ENCODE data around the gene SGCD. TPM values are rescaled to one million over a fixed set of nuclear protein-coding genes. Genes with fewer than 3 reads are reported as not detected.

The SGCD gene
- polyA plus RNA-seq, 1 donor (not counting 4 experiments of a cell fraction or from before 2014, with no cell fraction given), result not detected

GRCh38 chr5:156466871-156467270, 139.9 kb downstream of the SGCD start:
- no peak for FAIRE-seq
- no peak overlapping the region for H2AFZ ChIP-seq (ENCODE audit: control insufficient read depth, low read length)
- H3K9me3 ChIP-seq (ENCODE audit: control insufficient read depth, low read depth, low read length), result no peaks in the 10 kb centered on the region
- no peaks in the 10 kb centered on the region for H4K20me1 ChIP-seq (ENCODE audit: control insufficient read depth, extremely low read depth, insufficient read depth, low read length)
- H3K4me3 ChIP-seq (ENCODE audit: control insufficient read depth in 2 of 3, extremely low read depth in 1 of 3, insufficient read depth in 2 of 3, low read depth in 1 of 3, low read length in 3 of 3), result no peak overlapping the region
- DNase-seq (ENCODE audit: low read depth, low spot score), result no peak
- TF ChIP-seq EZH2 (IDR thresholded peaks at IDR 0.05; ENCODE audit: low read length), result no peak
- TF ChIP-seq, protein P1, sequence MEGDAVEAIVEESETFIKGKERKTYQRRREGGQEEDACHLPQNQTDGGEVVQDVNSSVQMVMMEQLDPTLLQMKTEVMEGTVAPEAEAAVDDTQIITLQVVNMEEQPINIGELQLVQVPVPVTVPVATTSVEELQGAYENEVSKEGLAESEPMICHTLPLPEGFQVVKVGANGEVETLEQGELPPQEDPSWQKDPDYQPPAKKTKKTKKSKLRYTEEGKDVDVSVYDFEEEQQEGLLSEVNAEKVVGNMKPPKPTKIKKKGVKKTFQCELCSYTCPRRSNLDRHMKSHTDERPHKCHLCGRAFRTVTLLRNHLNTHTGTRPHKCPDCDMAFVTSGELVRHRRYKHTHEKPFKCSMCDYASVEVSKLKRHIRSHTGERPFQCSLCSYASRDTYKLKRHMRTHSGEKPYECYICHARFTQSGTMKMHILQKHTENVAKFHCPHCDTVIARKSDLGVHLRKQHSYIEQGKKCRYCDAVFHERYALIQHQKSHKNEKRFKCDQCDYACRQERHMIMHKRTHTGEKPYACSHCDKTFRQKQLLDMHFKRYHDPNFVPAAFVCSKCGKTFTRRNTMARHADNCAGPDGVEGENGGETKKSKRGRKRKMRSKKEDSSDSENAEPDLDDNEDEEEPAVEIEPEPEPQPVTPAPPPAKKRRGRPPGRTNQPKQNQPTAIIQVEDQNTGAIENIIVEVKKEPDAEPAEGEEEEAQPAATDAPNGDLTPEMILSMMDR (optimal IDR thresholded peaks at IDR 0.05 in 1 of 3, IDR thresholded peaks at IDR 0.05 in 1 of 3, conservative IDR thresholded peaks at IDR 0.05 in 1 of 3; ENCODE audit: extremely low read depth in 1 of 3, insufficient read depth in 2 of 3, low read length in 3 of 3), result no peak
- no peak overlapping the region for H3K9ac ChIP-seq (ENCODE audit: control insufficient read depth, extremely low read depth, insufficient read depth, low read length)
- dilution Hi-C loops (cut with MboI; ENCODE audit: extremely low pct_ligation_motif_present, low sequenced_read_pairs), result no loop called here
- no peaks in the 10 kb centered on the region for H3K36me3 ChIP-seq (ENCODE audit: control insufficient read depth in 2 of 2, extremely low read depth in 1 of 2, insufficient read depth in 2 of 2, low read length in 2 of 2)
- no peaks in the 10 kb centered on the region for H3K4me1 ChIP-seq (ENCODE audit: control insufficient read depth, extremely low read depth, insufficient read depth, low read length)
- H3K9me1 ChIP-seq (ENCODE audit: control insufficient read depth, extremely low read depth, insufficient read depth, low read length), result no peaks in the 10 kb centered on the region
- no peaks in the 10 kb centered on the region for H3K27me3 ChIP-seq (ENCODE audit: control insufficient read depth, extremely low read depth, insufficient read depth, low read length)
- no peak overlapping the region for H3K27ac ChIP-seq (ENCODE audit: control insufficient read depth, insufficient read depth, low read length)
- H3K79me2 ChIP-seq (ENCODE audit: control insufficient read depth, insufficient read depth, low read length), result no peaks in the 10 kb centered on the region
- H3K4me2 ChIP-seq (ENCODE audit: control insufficient read depth, extremely low read depth, insufficient read depth, low read depth, low read length), result no peak overlapping the region

GRCh38 chr5:156469636-156470035, 142.7 kb downstream of the SGCD start:
- no peak overlapping the region for H3K4me3 ChIP-seq (ENCODE audit: control insufficient read depth in 2 of 3, extremely low read depth in 1 of 3, insufficient read depth in 2 of 3, low read depth in 1 of 3, low read length in 3 of 3)
- H3K9ac ChIP-seq (ENCODE audit: control insufficient read depth, extremely low read depth, insufficient read depth, low read length), result no peak overlapping the region
- H3K4me1 ChIP-seq (ENCODE audit: control insufficient read depth, extremely low read depth, insufficient read depth, low read length), result no peaks in the 10 kb centered on the region
- H3K9me1 ChIP-seq (ENCODE audit: control insufficient read depth, extremely low read depth, insufficient read depth, low read length), result no peaks in the 10 kb centered on the region
- H3K27ac ChIP-seq (ENCODE audit: control insufficient read depth, insufficient read depth, low read length), result no peak overlapping the region
- H3K79me2 ChIP-seq (ENCODE audit: control insufficient read depth, insufficient read depth, low read length), result no peaks in the 10 kb centered on the region
- H3K27me3 ChIP-seq (ENCODE audit: control insufficient read depth, extremely low read depth, insufficient read depth, low read length), result no peaks in the 10 kb centered on the region
- DNase-seq (ENCODE audit: low read depth, low spot score) (no peak), FAIRE-seq (no peak)
- H4K20me1 ChIP-seq (ENCODE audit: control insufficient read depth, extremely low read depth, insufficient read depth, low read length), result no peaks in the 10 kb centered on the region
- H2AFZ ChIP-seq (ENCODE audit: control insufficient read depth, low read length), result no peak overlapping the region
- no peak overlapping the region for H3K4me2 ChIP-seq (ENCODE audit: control insufficient read depth, extremely low read depth, insufficient read depth, low read depth, low read length)
- no peak for TF ChIP-seq EZH2 (IDR thresholded peaks at IDR 0.05; ENCODE audit: low read length)
- TF ChIP-seq, protein P1 (optimal IDR thresholded peaks at IDR 0.05 in 1 of 3, IDR thresholded peaks at IDR 0.05 in 1 of 3, conservative IDR thresholded peaks at IDR 0.05 in 1 of 3; ENCODE audit: extremely low read depth in 1 of 3, insufficient read depth in 2 of 3, low read length in 3 of 3), result no peak
- H3K36me3 ChIP-seq (ENCODE audit: control insufficient read depth in 2 of 2, extremely low read depth in 1 of 2, insufficient read depth in 2 of 2, low read length in 2 of 2), result no peaks in the 10 kb centered on the region
- no peaks in the 10 kb centered on the region for H3K9me3 ChIP-seq (ENCODE audit: control insufficient read depth, low read depth, low read length)
- dilution Hi-C loops (cut with MboI; ENCODE audit: extremely low pct_ligation_motif_present, low sequenced_read_pairs), result no loop called here
